Measurements from ENCODE around the gene SIRPG.
"Not testable (repeated sequence)": the region's sequence is repeated elsewhere in the genome, so short reads cannot be mapped to it uniquely, and the experiment has no call there.

SIRPG gene

DNA sequence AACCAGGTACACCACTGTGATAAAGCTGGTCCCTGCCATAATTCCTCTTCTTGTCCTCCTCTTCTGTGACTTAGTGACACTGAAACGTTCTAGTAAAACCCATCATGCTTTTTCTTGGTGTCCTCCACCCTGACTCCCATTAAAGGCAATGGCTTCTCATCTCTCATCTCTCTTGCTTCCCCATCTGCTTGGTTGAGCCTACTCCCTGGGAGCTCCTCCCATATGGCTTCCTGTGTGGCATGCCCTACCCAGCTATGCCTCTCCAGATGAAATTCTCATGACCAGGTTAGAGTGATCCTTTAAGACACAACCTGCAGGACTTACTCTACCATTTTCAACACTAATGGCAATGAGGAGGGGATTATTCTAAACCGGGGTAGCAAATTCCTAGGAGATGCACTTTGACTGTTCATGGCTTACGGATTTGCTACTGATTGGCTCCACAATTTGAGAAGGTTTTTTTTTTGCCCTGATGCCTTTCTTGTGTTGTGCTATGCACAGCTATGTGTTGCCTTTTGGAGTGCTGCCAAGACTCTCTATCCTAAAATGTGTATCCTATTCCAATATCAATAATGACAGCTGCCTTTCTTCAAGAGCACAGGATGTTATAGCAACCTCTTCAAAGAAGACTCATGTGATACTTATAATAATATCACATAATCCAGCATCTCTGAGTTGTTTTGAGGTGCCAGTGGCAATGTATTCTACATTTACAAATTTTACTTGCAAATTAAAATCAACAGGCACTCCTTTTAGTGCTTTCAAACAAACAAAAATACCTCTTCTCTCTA is 6.1 kb downstream of the SIRPG start:
- TF ChIP-seq, protein P1, sequence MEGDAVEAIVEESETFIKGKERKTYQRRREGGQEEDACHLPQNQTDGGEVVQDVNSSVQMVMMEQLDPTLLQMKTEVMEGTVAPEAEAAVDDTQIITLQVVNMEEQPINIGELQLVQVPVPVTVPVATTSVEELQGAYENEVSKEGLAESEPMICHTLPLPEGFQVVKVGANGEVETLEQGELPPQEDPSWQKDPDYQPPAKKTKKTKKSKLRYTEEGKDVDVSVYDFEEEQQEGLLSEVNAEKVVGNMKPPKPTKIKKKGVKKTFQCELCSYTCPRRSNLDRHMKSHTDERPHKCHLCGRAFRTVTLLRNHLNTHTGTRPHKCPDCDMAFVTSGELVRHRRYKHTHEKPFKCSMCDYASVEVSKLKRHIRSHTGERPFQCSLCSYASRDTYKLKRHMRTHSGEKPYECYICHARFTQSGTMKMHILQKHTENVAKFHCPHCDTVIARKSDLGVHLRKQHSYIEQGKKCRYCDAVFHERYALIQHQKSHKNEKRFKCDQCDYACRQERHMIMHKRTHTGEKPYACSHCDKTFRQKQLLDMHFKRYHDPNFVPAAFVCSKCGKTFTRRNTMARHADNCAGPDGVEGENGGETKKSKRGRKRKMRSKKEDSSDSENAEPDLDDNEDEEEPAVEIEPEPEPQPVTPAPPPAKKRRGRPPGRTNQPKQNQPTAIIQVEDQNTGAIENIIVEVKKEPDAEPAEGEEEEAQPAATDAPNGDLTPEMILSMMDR (IDR thresholded peaks at IDR 0.05; ENCODE audit: low read depth, low read length): no peak
- no peak for DNase-seq (ENCODE audit: extremely low read depth, low read depth)

DNA sequence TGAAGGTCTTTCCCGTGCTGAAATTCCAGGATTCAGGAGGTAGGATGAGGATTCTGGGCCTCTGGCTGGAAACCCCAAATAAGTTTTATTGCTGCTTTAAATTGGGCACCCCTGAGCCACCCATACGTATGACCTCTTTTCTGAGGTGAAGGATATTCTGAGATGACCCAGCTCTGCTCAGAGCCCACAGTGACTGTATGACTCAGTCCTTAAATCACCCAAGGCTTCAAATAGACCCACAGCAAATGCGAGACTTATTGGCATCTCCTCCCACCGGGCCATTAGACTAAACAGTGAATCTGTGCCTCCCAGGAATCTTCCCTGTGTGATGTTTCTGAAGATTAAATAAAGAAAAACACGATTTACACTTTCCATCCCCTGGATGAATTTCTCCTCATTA is 9.5 kb downstream of the SIRPG start:
- no peak for DNase-seq (ENCODE audit: extremely low read depth, low read depth)
- TF ChIP-seq, protein P1 (IDR thresholded peaks at IDR 0.05; ENCODE audit: low read depth, low read length): no peak

DNA sequence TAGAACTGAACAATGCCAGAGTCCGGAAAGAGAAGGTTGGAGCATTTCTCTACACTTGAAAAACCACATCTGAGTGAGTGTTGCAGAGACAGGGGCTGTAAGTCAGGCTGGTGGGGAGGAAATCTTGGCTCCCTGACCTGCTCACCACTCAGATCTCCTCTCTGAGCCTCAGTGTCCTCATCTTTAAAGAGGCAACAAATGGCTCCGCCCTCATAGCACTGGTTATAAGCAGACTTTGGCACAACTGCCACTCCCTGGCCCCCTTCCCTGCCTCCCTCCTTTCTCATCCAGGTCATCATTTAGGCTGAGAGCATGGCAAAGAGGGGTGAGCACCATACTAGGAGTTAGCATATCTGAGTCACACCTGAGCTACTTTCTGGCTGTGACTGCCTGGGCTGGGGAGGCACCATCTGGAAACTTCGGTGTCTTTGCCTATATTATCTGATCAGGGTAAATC is 10.6 kb downstream of the SIRPG start:
- DNase-seq (ENCODE audit: extremely low read depth, low read depth): no peak

DNA sequence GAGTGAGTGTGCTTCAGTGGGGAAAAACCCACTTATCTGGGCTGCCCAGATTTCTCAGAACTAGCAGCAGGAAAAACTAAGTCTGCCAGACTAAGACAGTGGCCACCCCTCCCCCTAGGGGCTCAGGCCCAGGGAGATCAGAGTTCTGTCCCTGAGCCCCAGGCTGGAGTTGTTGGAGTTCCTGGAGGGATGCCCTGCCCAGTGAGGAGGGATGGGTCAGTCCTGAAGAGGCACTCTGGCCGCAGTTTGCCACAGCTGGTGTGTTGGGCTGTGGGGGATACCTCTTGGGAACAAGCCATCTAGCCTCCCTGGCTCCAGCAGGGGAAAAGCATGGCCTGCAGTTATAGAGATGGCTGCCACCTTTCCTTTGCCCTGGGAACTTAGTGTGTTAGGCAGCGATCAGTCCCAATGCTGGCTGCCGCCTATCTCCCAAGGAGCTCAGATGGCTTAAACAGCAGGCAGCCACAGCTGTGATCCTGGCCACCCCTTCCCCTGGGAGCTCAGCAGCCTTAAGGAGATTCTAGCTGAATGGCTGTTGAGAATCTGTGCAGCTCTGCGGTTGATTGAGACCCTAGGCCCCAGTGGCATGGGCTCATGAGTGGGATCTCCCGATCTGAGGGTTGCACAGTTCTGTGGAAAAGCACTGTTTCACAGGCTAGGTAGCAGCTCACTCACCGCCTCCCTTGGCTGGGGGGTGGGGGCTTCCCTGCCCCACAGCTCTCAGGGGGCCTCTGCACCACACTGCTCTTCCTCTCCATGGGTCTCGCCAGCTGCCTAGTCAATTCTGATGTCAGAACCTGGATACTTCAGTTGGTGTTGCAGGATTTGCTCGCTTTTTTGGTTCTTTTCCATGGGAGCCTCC is 13.2 kb downstream of the SIRPG start:
- no peak for DNase-seq (ENCODE audit: extremely low read depth, low read depth)
- TF ChIP-seq, protein P1 (IDR thresholded peaks at IDR 0.05; ENCODE audit: low read depth, low read length): no peak

More for the DNA sequence above, 10.6 kb downstream of the SIRPG start:
- TF ChIP-seq, protein P1 (IDR thresholded peaks at IDR 0.05; ENCODE audit: low read depth, low read length): no peak

DNA sequence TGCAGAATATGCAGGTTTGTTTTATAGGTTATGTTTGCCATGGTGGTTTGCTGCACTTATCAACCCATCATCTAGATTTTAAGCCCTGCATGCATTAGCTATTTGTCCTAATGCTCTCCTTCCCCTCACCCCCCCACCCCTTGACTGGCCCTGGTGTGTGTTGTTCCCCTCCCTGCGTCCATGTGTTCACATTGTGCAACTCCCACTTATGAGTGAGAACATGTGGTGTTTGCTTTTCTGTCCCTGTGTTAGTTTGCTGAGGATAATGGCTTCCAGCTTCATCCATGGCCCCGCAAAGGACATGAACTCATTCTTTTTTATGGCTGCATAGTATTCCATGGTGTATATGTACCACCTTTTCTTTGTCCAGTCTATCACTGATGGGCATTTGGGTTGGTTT is 18.9 kb downstream of the SIRPG start:
- DNase-seq (ENCODE audit: extremely low read depth, low read depth): not testable (repeated sequence)

DNA sequence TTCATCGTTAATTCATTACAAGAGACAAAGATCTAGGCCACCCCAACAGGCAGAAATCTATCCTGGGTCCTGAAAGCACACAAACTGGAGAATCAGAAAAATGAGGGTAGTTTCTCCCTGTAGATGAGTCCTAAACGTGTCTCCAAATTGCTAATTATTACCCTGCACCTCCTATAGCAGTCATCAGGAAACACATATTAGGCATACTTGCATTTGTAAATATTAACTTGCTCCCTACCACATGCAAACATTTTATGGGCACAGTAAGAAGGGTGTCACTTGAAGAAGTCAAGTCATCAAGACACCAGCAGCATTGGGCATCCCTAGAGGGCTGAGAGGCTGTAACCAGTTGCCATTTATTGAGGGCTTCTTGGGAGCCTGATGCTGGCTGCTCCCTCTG is 19.8 kb downstream of the SIRPG start:
- TF ChIP-seq, protein P1 (IDR thresholded peaks at IDR 0.05; ENCODE audit: low read depth, low read length): no peak
- no peak for DNase-seq (ENCODE audit: extremely low read depth, low read depth)

DNA sequence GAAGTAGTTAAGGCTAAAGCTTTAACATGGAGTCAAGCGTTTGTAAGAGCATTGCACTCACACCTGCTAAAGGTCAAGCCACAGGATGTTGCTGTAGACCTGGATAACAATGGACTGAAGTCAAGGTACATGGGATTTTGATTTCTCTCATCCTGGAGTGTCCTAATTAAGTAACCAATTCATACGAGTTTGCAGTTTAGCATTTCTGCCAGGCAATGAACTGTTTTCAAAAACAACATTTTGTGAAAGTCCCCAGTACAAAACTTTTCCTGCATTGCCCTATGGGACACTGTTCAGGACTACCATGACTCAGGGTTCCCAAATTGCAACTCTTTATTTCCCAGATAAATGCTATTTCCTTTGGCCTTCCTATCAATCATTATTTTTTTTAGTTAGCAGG is 20.4 kb downstream of the SIRPG start:
- TF ChIP-seq, protein P1 (IDR thresholded peaks at IDR 0.05; ENCODE audit: low read depth, low read length): no peak

More for the DNA sequence above, 20.4 kb downstream of the SIRPG start:
- no peak for DNase-seq (ENCODE audit: extremely low read depth, low read depth)

Measured in AG09319 (cell line).